ENCODE results near the gene AP5S1. TPM values are rescaled to one million over a fixed set of nuclear protein-coding genes. Genes with fewer than 3 reads are reported as not detected.

The AP5S1 gene
- total and polyA plus RNA-seq, 2 of the 13 experiments (the other 11 are each of a cell fraction or from before 2014, with no cell fraction given): 7.9 to 23.2 TPM

DNA sequence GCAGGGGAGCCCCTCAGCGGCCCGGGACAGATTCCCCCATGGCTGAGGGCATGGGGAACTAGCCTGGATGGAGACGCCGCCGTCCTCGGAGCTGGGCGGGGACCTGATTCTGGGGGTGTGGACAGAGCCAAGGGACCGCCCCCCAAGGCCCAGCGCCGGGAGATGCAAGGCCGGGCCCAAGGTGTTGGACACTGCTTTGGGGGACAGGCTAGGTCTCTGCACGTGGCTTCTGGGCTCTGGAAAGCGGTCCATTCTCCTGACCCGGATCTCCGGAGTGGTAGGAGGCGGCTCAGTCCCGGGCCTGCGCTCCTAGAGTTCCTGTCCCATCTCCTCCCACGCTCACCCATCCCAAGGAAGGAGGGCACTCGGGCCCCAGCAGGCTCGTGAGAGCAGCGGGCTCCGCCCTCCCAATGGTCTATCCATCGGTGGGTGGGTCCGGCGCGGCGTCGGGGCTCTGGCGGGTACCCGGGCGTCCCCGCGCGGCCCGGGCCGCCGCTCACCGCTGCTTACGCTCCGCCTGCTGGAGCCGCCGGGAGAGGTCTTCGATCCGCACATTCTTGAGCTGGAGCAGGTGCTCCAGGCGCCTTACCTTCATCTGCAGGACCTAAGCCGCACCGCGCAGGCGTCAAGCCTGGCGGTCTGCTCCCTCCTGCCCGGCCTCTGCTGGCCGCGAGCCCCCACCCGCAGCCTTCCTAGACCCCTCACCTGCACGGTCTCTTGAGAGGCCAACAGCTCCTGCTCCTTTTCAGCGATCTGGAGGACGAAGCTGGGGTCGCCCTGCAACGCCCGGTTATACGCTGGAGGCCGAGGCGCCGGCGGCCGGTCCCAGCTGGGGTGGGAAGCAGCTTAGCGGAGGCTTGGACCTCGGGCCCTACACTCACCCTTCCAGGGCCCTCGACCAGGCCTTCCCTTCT, 42.4 kb upstream of the AP5S1 start (continued):
- TF ChIP-seq, protein P1, sequence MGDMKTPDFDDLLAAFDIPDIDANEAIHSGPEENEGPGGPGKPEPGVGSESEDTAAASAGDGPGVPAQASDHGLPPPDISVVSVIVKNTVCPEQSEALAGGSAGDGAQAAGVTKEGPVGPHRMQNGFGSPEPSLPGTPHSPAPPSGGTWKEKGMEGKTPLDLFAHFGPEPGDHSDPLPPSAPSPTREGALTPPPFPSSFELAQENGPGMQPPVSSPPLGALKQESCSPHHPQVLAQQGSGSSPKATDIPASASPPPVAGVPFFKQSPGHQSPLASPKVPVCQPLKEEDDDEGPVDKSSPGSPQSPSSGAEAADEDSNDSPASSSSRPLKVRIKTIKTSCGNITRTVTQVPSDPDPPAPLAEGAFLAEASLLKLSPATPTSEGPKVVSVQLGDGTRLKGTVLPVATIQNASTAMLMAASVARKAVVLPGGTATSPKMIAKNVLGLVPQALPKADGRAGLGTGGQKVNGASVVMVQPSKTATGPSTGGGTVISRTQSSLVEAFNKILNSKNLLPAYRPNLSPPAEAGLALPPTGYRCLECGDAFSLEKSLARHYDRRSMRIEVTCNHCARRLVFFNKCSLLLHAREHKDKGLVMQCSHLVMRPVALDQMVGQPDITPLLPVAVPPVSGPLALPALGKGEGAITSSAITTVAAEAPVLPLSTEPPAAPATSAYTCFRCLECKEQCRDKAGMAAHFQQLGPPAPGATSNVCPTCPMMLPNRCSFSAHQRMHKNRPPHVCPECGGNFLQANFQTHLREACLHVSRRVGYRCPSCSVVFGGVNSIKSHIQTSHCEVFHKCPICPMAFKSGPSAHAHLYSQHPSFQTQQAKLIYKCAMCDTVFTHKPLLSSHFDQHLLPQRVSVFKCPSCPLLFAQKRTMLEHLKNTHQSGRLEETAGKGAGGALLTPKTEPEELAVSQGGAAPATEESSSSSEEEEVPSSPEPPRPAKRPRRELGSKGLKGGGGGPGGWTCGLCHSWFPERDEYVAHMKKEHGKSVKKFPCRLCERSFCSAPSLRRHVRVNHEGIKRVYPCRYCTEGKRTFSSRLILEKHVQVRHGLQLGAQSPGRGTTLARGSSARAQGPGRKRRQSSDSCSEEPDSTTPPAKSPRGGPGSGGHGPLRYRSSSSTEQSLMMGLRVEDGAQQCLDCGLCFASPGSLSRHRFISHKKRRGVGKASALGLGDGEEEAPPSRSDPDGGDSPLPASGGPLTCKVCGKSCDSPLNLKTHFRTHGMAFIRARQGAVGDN (CRISPR knock-in tag; IDR thresholded peaks at IDR 0.05): peak; percentile 93
- TF ChIP-seq ZNF17 (CRISPR knock-in tag; IDR thresholded peaks at IDR 0.05) (no peak), KLF12 (CRISPR knock-in tag; IDR thresholded peaks at IDR 0.05; ENCODE audit: borderline replicate concordance) (peak; percentile 82), ZNF431 (CRISPR knock-in tag; IDR thresholded peaks at IDR 0.05; ENCODE audit: borderline replicate concordance, low read depth) (no peak), GLI4 (CRISPR knock-in tag; IDR thresholded peaks at IDR 0.05; ENCODE audit: borderline replicate concordance) (0 out of 2 replicates have a peak, but pooled peaks have one; percentile 33), SMAD1 (CRISPR knock-in tag; IDR thresholded peaks at IDR 0.05; ENCODE audit: borderline replicate concordance, low read depth) (peak; percentile 17), ZNF777 (CRISPR knock-in tag; IDR thresholded peaks at IDR 0.05) (peak; percentile 94), IKZF4 (CRISPR knock-in tag; IDR thresholded peaks at IDR 0.05; ENCODE audit: borderline replicate concordance, low read depth, not compliant biosample characterization) (peak; percentile 82), HOXA7 (CRISPR knock-in tag; IDR thresholded peaks at IDR 0.05) (no peak)
- TF ChIP-seq, protein P2, sequence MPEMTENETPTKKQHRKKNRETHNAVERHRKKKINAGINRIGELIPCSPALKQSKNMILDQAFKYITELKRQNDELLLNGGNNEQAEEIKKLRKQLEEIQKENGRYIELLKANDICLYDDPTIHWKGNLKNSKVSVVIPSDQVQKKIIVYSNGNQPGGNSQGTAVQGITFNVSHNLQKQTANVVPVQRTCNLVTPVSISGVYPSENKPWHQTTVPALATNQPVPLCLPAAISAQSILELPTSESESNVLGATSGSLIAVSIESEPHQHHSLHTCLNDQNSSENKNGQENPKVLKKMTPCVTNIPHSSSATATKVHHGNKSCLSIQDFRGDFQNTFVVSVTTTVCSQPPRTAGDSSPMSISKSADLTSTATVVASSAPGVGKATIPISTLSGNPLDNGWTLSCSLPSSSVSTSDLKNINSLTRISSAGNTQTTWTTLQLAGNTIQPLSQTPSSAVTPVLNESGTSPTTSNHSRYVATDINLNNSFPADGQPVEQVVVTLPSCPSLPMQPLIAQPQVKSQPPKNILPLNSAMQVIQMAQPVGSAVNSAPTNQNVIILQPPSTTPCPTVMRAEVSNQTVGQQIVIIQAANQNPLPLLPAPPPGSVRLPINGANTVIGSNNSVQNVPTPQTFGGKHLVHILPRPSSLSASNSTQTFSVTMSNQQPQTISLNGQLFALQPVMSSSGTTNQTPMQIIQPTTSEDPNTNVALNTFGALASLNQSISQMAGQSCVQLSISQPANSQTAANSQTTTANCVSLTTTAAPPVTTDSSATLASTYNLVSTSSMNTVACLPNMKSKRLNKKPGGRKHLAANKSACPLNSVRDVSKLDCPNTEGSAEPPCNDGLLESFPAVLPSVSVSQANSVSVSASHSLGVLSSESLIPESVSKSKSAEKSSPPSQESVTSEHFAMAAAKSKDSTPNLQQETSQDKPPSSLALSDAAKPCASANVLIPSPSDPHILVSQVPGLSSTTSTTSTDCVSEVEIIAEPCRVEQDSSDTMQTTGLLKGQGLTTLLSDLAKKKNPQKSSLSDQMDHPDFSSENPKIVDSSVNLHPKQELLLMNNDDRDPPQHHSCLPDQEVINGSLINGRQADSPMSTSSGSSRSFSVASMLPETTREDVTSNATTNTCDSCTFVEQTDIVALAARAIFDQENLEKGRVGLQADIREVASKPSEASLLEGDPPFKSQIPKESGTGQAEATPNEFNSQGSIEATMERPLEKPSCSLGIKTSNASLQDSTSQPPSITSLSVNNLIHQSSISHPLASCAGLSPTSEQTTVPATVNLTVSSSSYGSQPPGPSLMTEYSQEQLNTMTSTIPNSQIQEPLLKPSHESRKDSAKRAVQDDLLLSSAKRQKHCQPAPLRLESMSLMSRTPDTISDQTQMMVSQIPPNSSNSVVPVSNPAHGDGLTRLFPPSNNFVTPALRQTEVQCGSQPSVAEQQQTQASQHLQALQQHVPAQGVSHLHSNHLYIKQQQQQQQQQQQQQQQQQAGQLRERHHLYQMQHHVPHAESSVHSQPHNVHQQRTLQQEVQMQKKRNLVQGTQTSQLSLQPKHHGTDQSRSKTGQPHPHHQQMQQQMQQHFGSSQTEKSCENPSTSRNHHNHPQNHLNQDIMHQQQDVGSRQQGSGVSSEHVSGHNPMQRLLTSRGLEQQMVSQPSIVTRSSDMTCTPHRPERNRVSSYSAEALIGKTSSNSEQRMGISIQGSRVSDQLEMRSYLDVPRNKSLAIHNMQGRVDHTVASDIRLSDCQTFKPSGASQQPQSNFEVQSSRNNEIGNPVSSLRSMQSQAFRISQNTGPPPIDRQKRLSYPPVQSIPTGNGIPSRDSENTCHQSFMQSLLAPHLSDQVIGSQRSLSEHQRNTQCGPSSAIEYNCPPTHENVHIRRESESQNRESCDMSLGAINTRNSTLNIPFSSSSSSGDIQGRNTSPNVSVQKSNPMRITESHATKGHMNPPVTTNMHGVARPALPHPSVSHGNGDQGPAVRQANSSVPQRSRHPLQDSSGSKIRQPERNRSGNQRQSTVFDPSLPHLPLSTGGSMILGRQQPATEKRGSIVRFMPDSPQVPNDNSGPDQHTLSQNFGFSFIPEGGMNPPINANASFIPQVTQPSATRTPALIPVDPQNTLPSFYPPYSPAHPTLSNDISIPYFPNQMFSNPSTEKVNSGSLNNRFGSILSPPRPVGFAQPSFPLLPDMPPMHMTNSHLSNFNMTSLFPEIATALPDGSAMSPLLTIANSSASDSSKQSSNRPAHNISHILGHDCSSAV (CRISPR knock-in tag; IDR thresholded peaks at IDR 0.05; ENCODE audit: borderline replicate concordance): no peak
- TF ChIP-seq, protein P3, sequence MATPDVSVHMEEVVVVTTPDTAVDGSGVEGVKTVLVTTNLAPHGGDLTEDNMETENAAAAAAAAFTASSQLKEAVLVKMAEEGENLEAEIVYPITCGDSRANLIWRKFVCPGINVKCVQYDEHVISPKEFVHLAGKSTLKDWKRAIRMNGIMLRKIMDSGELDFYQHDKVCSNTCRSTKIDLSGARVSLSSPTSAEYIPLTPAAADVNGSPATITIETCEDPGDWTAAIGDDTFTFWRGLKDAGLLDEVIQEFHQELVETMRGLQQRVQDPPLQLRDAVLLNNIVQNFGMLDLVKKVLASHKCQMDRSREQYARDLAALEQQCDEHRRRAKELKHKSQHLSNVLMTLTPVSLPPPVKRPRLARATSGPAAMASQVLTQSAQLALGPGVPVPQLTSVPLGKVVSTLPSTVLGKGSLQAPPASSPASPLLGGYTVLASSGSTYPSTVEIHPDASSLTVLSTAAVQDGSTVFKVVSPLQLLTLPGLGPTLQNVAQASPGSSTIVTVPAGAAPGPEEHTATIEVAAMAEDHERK (CRISPR knock-in tag; IDR thresholded peaks at IDR 0.05; ENCODE audit: low read depth): no peak
- TF ChIP-seq, protein P4, sequence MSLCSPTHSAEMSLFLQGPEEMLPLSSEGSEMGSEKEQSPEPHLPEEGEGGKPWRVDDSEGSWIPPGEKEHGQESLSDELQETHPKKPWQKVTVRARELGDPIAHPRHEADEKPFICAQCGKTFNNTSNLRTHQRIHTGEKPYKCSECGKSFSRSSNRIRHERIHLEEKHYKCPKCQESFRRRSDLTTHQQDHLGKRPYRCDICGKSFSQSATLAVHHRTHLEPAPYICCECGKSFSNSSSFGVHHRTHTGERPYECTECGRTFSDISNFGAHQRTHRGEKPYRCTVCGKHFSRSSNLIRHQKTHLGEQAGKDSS (CRISPR knock-in tag; IDR thresholded peaks at IDR 0.05; ENCODE audit: borderline replicate concordance, low read depth): no peak; the same call in 1 of the 2 replicates

Measured in HepG2 (cell line).